ENCODE data around the gene GRHPR. TPM values are rescaled to one million over a fixed set of nuclear protein-coding genes. Genes with fewer than 3 reads are reported as not detected.

Gene GRHPR
- polyA plus RNA-seq, 2 of the 4 experiments (the other 2 are of a cell fraction): 111 to 146 TPM

GRCh38 chr9:37410969-37411785, 11.3 kb upstream of the GRHPR start:
- TF ChIP-seq CEBPB (IDR thresholded peaks at IDR 0.05) (no peak), SMC3 (IDR thresholded peaks at IDR 0.05) (peak; percentile 26; the same call in 1 of the 3 replicates), HES2 (IDR thresholded peaks at IDR 0.05) (no peak), JUNB (IDR thresholded peaks at IDR 0.05) (no peak), BCL3 (IDR thresholded peaks at IDR 0.05) (no peak), ZFP36 (IDR thresholded peaks at IDR 0.05; ENCODE audit: borderline replicate concordance, partially characterized antibody) (no peak), EHMT2 (IDR thresholded peaks at IDR 0.05; ENCODE audit: low read depth) (no peak), CTCF (IDR thresholded peaks at IDR 0.05) (peak; percentile 13; the same call in 2 of the 3 replicates), RAD21 (conservative IDR thresholded peaks at IDR 0.05 in 1 of 2, IDR thresholded peaks at IDR 0.05 in 1 of 2) (peak in 1 of 2 experiments; percentile 36; a peak in 2 of 5 replicates)
- no peak for FAIRE-seq
- peak; percentile 27 to 58; a peak in 4 of 6 replicates for ATAC-seq
- no peak overlapping the region for H3K4me3 ChIP-seq
- POLR2A ChIA-PET: no interaction called here
- H3K9me3 ChIP-seq: no peaks in the 10 kb centered on the region
- CTCF ChIA-PET: interaction anchor here (0.7 to 4.0 kb wide), 17 partner anchors 7 to 538 kb away, joined by 3 to 18 read pairs (median 5); no protein-coding TSS in a partner anchor
- peak in 1 of 2 experiments; percentile 31 for DNase-seq (ENCODE audit: low read depth in 1 of 2, low spot score in 1 of 2)
- no peak overlapping the region for H3K4me2 ChIP-seq
- H3K27ac ChIP-seq: peak overlapping the region in 1 of 2 experiments; percentile 23; a peak in 1 of 6 replicates
- peaks cover 12% of the 10 kb centered on the region for H3K4me1 ChIP-seq
- WGBS (ENCODE audit: missing lambda C conversion rate): 71% methylated on average over 12 of the region's 13 CpGs

- 87% methylated on average over 16 of the region's 17 CpGs for whole genome bisulfite sequencing (ENCODE audit: missing lambda C conversion rate)
- ChIA-PET CTCF (interaction anchor here (0.7 to 4.0 kb wide), 7 partner anchors 10 to 539 kb away, joined by 3 to 18 read pairs (median 7); no protein-coding TSS in a partner anchor), POLR2A (interaction anchor here (1.1 kb wide), 1 partner anchor 10 kb away, joined by 3 read pairs; the partner anchor contains the start of gene GRHPR)
- DNase-seq (ENCODE audit: low read depth in 1 of 2, low spot score in 1 of 2) (no peak), ATAC-seq (no peak), FAIRE-seq (no peak)
- H3K27ac ChIP-seq: no peak overlapping the region
- H3K9me3 ChIP-seq: no peaks in the 10 kb centered on the region
- H3K4me2 ChIP-seq: no peak overlapping the region
- peaks cover 18% of the 10 kb centered on the region for H3K4me1 ChIP-seq
- TF ChIP-seq HEYL (CRISPR knock-in tag; IDR thresholded peaks at IDR 0.05) (no peak), CTCF (IDR thresholded peaks at IDR 0.05) (no peak), POLR2AphosphoS2 (conservative IDR thresholded peaks at IDR 0.05; ENCODE audit: low read length) (no peak), ELK1 (IDR thresholded peaks at IDR 0.05; ENCODE audit: low read depth, low read length) (no peak)
- no peak overlapping the region for H3K4me3 ChIP-seq
Measured at GRCh38 chr9:37412431-37413151, 9.9 kb upstream of the GRHPR start.

Measured in A549 (cell line).